D721Med (cell line): ENCODE measurements around the gene SHH.

Experiments used
- DNase-seq: peaks from one replicate; pipeline ENCODE4 v3.0.0; 2011; ENCODE audit warnings: low spot score; ENCODE audit not compliant: insufficient read length
- FAIRE-seq: peaks from 2 replicates; lab custom pipeline; 2011; peaks lifted over from hg19 to GRCh38; lab: Jason Lieb, UNC
- CTCF ChIP-seq: IDR thresholded peaks from 2 replicates; pipeline ENCODE4 v1.5.1; 2012; ENCODE audit warnings: mild to moderate bottlenecking, control low read depth; ENCODE audit not compliant: insufficient read depth; ENCODE audit errors: missing control alignments

The SHH gene

GRCh38 chr7:155769701-155770100, 42.6 kb downstream of the SHH start:
- no peak for FAIRE-seq
- TF ChIP-seq CTCF, result no peak
- DNase-seq, result no peak

- no peak for DNase-seq
- no peak for FAIRE-seq
- TF ChIP-seq CTCF, result no peak
These were observed 45.0 kb downstream of the SHH start for GRCh38 chr7:155766966-155767916.

- FAIRE-seq (no peak), DNase-seq (no peak)
- TF ChIP-seq CTCF, result no peak
These were observed 45.9 kb downstream of the SHH start for GRCh38 chr7:155766386-155766785.

DNA sequence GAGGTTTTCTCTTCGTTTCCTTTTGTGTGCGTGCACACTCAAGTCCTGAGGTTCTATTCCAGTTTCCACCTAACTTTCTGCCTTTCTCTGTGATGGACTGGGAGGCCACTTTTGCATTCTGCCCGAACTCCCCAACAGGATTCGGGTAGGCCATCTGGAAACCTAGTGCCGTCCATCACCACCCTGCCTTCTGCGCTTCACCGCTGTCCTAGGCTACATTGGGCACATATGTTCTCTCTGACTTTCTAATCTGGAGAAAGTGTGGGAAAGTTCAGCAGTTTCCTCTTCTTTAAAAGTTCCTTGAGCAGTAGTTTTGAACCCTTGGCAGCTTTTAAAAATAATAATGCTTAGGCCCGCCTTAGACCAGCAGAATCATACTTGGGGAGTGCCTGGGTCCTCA, 46.8 kb downstream of the SHH start:
- no peak for TF ChIP-seq CTCF
- DNase-seq, result no peak
- no peak for FAIRE-seq

DNA sequence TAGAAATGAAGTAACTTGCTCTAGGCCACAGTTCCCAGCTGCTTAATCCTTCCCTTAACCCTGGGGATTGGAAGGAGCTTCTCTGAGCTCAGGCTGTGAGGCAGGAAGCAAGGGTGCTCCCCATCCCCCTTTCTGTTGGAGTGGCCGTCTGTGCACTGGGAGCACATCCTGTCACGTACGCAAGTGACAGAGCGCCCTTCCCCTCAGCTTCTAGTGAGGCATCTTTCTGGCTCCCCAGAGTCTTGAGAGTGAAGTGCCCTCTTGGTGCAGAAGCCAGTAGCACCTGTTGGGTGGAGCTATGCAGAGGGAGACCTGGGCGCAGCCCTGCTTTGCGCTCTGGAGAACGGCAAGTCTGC, 47.8 kb downstream of the SHH start:
- no peak for DNase-seq
- no peak for FAIRE-seq

DNA sequence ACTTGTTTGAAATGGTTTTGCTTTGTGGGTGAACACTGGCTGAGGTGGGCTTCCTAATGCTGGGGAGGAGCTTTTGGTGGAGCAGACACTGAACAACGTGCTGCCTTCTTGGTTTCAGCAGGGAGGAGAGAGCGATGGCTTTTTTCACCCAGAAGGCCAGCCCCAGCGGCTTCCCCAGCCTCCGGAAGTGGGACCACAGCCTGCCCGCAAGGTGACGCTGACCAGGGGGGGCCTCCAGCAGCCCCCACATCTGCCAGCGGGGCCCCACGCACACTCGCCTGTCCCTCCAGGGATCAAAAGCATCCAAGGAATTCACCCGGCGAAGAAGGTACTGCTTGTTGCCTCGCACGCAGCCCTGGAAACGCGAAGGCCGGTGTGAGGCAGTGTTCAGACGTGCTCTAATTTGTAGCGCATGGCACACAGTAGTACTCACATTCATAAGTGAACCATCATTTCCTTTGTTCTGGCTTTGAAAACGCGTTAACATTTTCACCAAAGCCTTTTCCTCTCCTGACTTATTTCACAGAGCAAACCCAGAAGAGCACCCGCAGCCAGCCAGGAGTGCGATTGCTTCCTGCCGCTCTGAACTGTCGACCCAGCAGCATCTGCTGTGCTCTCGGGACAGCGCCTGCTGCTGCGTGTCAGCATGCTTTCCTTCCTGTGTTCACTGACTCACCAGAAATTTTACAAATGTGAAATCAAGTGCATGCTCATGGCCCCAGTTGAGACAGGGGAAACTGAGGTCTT, 48.4 kb downstream of the SHH start:
- TF ChIP-seq CTCF, result no peak
- DNase-seq (no peak), FAIRE-seq (no peak)

More for the DNA sequence above, 47.8 kb downstream of the SHH start:
- no peak for TF ChIP-seq CTCF
